ENCODE data around the gene ANKH.

Gene ANKH

GRCh38 chr5:14900693-14901461, 29.3 kb upstream of the ANKH start:
- TF ChIP-seq CTCF (conservative IDR thresholded peaks at IDR 0.05) = no peak
- no peak overlapping the region for H3K27ac ChIP-seq

DNA sequence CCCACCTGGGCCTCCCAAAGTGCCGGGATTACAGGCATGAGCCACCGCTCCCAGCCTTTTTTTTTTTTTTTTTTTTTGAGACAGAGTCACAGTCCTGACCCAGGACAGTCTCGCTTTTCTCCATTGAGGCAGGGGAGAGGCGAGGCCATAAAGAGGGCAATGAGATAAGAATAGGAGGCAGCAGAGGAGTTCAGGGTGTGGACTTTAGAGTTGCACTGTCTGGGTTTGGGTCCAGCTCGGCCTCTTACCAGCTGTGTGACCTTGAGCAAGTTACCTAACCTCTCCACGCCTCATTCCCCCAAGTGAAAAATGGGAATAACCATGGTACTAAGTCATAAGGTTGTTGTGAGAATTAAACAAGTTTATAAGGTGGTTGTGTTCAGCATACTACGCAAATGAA, 24.6 kb upstream of the ANKH start:
- no peak for TF ChIP-seq CTCF (conservative IDR thresholded peaks at IDR 0.05)
- H3K27ac ChIP-seq = no peak overlapping the region

GRCh38 chr5:14895301-14895700, 23.7 kb upstream of the ANKH start:
- H3K27ac ChIP-seq = no peak overlapping the region
- no peak for TF ChIP-seq CTCF (conservative IDR thresholded peaks at IDR 0.05)

DNA sequence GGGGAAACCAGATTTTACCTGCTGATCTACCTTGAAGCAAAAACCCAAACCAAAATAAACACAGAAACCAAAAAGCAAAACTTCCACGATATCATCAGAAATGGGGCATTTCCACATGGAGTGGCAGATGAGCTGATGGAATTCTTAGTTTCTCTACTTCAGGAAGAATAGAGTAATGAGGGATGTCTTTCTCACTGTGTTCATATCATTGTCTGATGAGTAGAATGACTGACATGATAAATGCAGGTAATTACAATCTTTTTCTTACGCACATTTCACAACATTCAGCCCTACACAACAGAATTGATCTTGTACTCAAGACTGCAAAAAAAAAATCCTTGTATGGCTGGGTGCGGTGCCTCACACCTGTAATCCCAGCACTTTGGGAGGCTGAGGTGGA, 23.2 kb upstream of the ANKH start:
- no peak for TF ChIP-seq CTCF (conservative IDR thresholded peaks at IDR 0.05)
- H3K27ac ChIP-seq = no peak overlapping the region

GRCh38 chr5:14893381-14893780, 21.8 kb upstream of the ANKH start:
- H3K27ac ChIP-seq = no peak overlapping the region
- TF ChIP-seq CTCF (conservative IDR thresholded peaks at IDR 0.05) = no peak

- TF ChIP-seq CTCF (conservative IDR thresholded peaks at IDR 0.05) = no peak
- no peak overlapping the region for H3K27ac ChIP-seq
Measured at GRCh38 chr5:14890846-14891245, 19.3 kb upstream of the ANKH start.

DNA sequence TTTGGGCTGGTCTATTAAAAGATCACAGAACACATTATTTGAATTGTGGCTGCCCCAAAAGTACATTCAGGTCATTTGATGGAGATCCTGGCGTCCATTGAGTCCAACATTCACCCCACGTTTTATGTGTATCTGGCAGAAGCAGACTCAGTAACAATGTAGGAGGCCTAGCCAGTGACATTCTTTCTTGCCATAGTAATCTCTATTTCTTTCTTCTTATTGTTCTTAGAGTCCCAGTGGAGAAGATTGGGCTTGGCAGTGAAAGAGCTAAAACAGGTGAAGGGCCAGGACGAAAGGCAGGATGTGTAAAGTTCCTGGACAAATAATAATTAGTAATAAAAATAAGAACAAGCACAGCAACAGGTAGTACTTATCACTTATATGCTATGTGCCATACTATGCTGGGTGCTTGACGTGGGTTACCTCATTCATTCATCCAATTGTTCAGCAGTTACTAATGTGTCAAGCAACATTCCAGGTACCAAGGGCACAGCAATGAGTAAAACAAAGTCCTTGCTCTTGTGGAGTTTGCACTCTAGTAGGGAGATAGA, 12.6 kb upstream of the ANKH start:
- no peak for TF ChIP-seq CTCF (conservative IDR thresholded peaks at IDR 0.05)
- peak overlapping the region; percentile 60 for H3K27ac ChIP-seq
